Right ventricle myocardium superior (tissue), 1 donor: Measurements from ENCODE around the gene ZNFX1. TPM values are rescaled to one million over a fixed set of nuclear protein-coding genes. Genes with fewer than 3 reads are reported as not detected.
A peak's percentile ranks its signal among the peaks of the same experiment; 100 is the strongest.
"Not testable (repeated sequence)": the region's sequence is repeated elsewhere in the genome, so short reads cannot be mapped to it uniquely, and the experiment has no call there.

Experiments
- ATAC-seq: fragments of 200-7000 bp; cut with Tn5 transposase; one replicate; pipeline ENCODE4 v1.9.1; 2020; ENCODE audit warnings: mild to moderate bottlenecking; ENCODE audit not compliant: poor library complexity
- DNase-seq: peaks from one replicate; pipeline ENCODE4 v3.0.0-alpha.2; 2020
- intact Hi-C: fragments of 100-400 bp; cut with DNase I; formaldehyde crosslinking; loops from one replicate; pipeline ENCODE4 v1.11.2; 2022
- total RNA-seq: library from RNA; stranded (reverse); fragmentation: NEBNext Ultra II Directional; extraction: Animal tissue kit (Norgen Biotek cat#: 25700); gene quantifications from one replicate; pipeline ENCODE4 v1.2.1, GENCODE V29; 2021
- donor health status: DM: no; HTN: yes; CAD: no; lungs with severe emphysema.

ZNFX1 gene
- total RNA-seq, 1 donor from 2014 or later = 19.8 TPM

DNA sequence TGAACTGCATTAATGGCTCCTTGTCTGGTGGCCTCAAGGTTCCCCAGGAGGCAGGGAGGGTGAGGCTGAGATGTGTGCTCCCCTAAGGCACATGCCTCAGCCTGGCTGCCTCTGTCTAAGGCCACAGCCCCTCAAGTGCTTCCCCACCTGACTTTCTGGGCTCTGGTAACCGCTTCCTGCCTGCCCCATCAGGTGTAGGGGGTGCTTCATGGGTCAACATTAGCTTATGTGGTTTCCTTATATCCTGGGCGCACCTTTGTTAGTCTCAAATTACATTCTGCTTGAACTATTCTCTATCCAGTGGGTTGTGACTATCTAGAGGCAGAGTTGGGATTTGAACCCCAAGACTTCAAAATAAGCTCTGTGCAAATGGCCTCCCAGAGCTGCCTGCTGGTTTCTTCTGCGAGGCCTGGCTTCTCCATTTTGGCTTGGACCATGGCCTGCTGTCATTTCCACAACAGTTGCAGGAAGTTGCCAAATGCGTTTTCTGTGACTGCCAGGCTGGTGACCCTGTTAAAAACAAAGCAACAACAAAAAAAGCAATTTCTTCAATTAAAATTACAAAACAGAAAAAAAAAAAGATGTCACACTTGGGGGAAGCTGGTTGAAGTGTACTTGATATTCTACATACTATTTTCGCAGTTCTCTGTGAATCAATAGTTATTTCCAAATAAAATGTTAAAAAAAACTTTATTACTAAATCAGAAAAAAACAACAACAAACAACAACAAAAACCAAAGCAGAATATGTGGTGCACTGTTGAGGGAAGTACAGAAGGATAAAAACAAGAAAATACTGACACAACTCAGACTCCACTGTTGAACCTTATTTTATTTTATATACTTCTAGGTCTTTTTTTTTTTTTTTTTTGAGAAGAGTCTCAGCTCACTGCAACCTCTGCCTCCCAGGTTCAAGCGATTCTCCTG lies 20.0 kb upstream of the ZNFX1 start:
- ATAC-seq (no peak), DNase-seq (peak; percentile 48)
- intact Hi-C loops = no loop called here

DNA sequence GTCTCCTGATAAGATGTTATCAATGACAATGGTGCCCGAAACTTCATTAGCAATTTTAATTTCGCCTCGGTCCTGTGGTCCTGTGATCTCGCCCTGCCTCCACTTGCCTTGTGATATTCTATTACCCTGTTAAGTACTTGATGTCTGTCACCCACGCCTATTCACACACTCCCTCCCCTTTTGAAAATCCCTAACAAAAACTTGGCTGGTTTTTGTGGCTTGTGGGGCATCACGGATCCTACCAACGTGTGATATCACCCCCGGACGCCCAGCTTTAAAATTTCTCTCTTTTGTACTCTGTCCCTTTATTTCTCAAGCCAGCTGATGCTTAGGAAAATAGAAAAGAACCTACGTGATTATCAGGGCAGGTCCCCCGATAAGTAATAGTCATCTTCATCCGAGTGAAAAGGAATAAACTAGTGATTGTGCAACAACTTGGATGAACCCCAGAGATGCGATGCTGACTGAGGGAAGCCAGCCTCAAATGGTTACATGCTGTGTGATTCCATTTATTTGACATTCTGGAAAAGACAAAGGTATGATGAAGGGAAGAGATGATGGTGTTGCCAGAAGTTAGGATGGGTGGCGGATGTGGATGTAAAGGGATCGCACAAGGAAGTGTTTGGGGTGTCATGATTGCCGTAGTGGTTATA lies 16.3 kb upstream of the ZNFX1 start:
- intact Hi-C loops, DNase-seq, ATAC-seq: not testable (repeated sequence)

GRCh38 chr20:49293122-49293521 lies 15.3 kb upstream of the ZNFX1 start:
- intact Hi-C loops = no loop called here
- no peak for ATAC-seq
- DNase-seq = no peak

DNA sequence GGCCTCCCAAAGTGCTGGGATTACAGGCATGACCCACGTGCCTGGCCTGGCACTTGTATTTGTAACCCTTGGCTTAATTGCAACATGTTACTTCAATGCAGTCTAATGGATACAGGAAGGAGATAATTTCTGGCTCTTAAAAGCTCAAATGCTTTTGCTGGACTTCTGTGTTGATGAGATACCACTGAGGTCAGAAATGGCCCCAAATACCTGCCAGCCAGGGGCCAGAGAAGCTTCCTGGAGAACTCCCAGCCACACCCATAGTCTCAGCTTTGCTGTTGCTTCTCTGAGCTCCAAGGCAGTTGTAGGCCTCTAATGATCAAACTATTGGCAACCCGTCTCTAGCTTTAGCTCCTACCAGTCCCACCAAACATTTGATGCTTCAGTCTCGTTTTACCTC lies 14.2 kb upstream of the ZNFX1 start:
- ATAC-seq = no peak
- no peak for DNase-seq
- intact Hi-C loops = no loop called here

DNA sequence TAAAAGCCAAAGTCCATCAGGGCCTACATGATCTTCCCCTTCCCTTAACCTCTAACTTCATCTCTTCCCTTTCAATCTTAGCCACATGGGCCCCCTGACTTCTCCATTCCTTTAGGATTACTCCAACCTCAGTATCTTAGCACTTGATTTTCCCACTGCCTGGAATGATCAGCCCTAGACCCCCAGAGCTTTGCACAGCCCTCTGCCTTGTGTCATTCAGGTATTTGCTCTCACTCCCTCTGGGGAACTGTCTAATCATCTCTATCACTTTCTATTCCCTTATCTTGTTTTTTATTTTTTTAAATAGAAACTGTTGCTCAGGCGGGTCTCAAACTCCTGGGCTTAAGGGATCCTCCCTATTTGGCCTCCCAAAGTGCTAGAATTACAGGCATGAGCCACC lies 13.3 kb upstream of the ZNFX1 start:
- intact Hi-C loops = no loop called here
- DNase-seq (no peak), ATAC-seq (no peak)

- ATAC-seq (no peak), DNase-seq (no peak)
- intact Hi-C loops = no loop called here
These were observed 12.8 kb upstream of the ZNFX1 start for GRCh38 chr20:49290608-49291191.

- DNase-seq (no peak), ATAC-seq (no peak)
- intact Hi-C loops = no loop called here
These were observed 11.2 kb upstream of the ZNFX1 start for GRCh38 chr20:49288784-49289696.

DNA sequence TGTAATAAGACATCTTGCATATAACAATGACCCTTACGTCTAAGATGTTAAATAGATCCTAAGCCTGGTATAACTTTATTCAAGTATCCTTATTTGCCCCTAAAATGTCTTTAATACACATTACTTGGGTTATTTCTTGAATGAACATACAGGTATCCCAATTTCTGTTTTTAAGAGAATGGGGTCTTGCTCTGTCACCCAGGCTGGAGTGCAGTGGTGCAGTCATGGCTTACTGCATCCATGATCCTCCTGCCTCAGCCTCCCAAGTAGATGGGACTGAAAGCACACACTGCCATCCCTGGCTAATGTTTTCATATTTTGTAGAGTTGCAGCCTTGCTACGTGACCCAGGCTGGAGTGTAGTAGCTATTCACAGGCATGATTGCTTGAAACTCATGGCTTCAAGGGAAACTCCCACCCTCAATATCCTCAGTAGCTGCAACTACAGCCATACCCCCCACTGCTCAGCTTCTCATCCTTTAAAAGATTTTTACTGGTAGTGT lies 10.4 kb upstream of the ZNFX1 start:
- DNase-seq = no peak
- intact Hi-C loops = no loop called here
- no peak for ATAC-seq

- intact Hi-C loops = no loop called here
- DNase-seq (no peak), ATAC-seq (no peak)
These were observed 9.8 kb upstream of the ZNFX1 start for GRCh38 chr20:49287555-49288249.

DNA sequence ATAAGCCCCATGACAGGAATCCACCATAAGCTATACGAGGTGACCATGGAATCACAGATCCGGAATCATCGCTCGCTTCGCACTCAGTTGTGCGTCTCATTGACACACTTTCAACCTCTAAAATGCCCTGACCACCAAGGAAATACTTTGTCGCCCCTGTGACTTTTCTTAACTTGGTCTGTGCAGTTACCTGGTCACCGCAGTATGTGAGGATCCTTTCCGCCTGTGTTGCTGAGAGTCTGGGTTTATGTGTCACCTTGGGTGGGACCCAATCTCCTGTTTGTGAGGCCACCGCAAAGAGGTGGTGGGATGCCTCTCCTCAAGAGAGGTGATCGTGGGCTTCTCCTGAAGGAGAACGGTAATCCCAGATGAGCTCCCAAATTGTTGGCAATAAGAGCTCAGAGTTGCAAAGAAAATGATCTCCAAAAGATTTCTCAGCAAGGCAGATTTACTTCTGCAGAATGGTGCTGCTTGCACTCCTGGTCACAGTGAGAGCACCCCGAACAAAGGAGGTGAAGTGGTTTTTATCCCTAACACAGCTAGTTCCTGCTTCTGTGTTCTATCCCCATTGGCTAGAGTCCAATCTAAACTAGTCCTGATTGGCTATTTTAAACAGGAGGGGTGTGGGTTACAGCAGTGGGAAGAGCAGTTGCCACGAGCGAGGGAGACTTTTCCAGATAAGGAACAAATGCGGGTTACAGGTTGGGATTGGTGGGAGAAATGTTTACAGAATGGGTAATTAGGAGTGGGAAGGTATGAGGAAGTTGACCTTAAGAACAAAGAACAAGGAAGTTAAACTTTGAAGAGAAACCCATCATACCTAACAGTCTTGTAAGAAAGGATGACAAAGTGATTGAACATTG lies 9.1 kb upstream of the ZNFX1 start:
- ATAC-seq = no peak
- DNase-seq = no peak
- intact Hi-C loops = no loop called here

- ATAC-seq = no peak
- no peak for DNase-seq
- intact Hi-C loops = no loop called here
These were observed 8.1 kb upstream of the ZNFX1 start for GRCh38 chr20:49285813-49286494.

DNA sequence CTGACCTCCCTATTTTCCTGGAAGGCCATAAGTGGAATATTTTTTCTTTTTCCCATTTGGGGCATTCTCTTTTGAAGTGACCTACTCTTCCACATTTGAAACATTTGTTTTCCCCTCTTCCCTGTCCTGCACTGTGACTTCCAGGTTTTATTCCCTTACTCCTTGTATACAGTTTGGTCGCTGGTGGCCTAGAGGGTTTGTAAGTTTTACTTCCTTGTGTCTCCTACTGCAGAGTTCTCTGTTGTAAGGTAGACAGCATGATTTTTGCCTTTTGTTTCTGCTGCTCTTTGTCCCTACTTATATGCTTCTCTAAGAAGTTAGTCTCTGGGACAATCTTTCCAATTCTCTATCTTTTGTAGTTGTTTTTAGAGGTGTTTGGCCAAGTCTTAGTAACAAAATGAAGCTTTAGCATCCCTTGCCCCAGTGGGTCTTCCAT lies 7.4 kb upstream of the ZNFX1 start:
- intact Hi-C loops = no loop called here
- DNase-seq (no peak), ATAC-seq (no peak)

DNA sequence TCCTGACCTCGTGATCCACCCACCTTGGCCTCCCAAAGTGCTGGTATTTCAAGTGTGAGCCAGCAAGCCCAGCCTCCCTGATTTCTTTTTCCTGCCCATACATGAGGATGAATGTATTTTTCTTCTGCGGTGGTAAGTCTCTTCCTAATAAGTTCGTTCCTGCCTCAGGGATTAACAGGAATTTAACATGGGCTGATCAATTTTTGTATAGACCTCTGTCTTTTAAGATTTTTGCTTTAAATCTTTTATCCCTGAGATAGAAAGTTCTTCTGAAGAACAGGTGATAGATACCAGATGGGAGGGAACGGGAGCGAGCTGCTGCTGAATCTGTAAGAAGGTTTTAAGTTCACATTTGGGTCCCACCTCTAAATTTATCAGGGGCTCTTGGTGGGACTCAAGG lies 7.0 kb upstream of the ZNFX1 start:
- no peak for ATAC-seq
- intact Hi-C loops = no loop called here
- DNase-seq = no peak

DNA sequence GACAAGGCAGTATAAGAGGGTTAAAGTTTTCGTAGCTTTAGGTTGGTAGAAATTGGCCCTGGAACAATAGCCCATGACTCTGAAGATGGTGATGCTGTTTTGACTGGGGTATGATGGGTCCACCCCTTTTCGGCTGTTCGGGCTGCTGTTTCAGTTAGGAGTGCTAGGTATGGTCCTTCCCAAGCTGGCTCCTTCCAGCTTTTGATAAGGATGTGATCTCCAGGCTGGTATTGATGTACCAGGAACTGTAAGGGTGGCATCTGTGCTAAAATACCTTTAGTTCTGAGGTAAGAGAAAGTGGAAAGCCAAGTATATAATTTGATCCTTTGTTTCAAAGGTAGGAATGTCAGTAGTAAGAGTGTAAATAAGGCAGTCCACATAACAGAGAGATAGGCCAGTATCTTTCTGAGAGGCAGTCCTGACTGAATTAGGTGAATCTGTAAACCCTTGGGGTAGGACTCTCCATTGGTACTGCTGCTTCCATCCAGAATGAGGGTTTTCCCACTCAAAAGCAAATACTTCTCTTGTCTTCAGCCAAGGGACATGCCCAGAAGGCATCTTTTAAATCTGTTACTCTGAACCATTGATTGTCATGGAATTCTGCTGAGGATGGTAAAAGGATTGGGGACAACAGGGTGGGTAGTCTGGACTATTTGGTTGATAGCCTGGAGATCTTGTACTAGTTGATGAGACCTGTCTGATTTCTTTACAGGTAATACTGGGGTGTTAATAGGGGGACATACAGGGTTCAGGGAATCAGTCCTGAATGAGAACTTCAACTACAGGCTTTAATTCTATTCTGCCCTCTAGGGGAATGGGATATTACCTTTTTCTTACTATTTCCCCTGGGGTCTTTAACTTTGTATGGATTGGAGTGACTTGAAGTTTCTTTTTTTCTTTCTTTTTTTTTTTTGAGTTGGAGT lies 6.1 kb upstream of the ZNFX1 start:
- DNase-seq = no peak
- ATAC-seq = no peak
- intact Hi-C loops = no loop called here

DNA sequence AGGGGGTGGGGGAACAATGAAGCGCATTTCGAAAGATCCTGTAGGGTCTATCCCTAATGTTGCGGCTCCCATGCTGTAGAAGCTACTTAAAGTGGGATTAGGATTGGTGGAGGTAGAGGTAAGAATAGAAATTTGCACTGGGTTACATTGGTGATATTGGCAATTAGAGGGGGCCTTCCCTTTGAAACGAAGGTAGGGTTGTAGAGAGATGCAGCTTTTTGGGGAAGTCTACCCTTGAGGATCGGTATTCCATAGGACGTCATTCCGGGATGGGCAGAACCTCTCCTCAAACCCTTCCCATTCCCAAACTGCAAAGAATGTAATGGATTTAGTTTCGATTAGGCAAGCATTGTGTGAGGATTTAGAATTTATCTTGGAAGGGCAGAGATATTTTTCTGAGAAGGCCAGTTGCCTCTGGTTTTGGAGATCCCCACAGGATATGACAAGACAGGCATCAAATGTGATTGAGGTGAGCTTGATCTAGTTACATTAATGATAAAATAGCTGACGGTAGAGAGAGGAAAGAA lies 5.4 kb upstream of the ZNFX1 start:
- intact Hi-C loops = no loop called here
- DNase-seq (no peak), ATAC-seq (no peak)
